Stimulated activated CD4-positive, alpha-beta T cell treated with anti-CD3 and anti-CD28 coated beads, Interleukin-12 subunit alpha, Interleukin-12 subunit beta, amount 100 ng/mL, for 48 hours (primary cell): Measurements from ENCODE around the gene SCN1B.

Experiments used
- DNase-seq, 3 donors: peaks; one replicate each; pipeline ENCODE4 v3.0.0-alpha.2; 2020; ENCODE audit warnings: low read depth in 2 of 3, low spot score in 1 of 3

SCN1B gene

GRCh38 chr19:35051796-35052195 is 21.5 kb downstream of the SCN1B start:
- DNase-seq = no peak

- no peak for DNase-seq
Measured at GRCh38 chr19:35052599-35053190, 22.4 kb downstream of the SCN1B start.

GRCh38 chr19:35053667-35054293 is 23.5 kb downstream of the SCN1B start:
- DNase-seq = no peak

GRCh38 chr19:35054626-35055025 is 24.4 kb downstream of the SCN1B start:
- DNase-seq = no peak

GRCh38 chr19:35055715-35056179 is 25.5 kb downstream of the SCN1B start:
- no peak for DNase-seq

- DNase-seq = no peak
Measured at GRCh38 chr19:35056513-35057063, 26.3 kb downstream of the SCN1B start.

GRCh38 chr19:35058370-35058769 is 28.1 kb downstream of the SCN1B start:
- DNase-seq = no peak

- no peak for DNase-seq
Measured at GRCh38 chr19:35059006-35059798, 28.9 kb downstream of the SCN1B start.

GRCh38 chr19:35059799-35060091 is 29.5 kb downstream of the SCN1B start:
- DNase-seq = no peak

GRCh38 chr19:35060160-35060855 is 30.0 kb downstream of the SCN1B start:
- DNase-seq = no peak

- DNase-seq = no peak
Measured at GRCh38 chr19:35061583-35062373, 31.5 kb downstream of the SCN1B start.

- DNase-seq = no peak
Measured at GRCh38 chr19:35062942-35063341, 32.7 kb downstream of the SCN1B start.

- DNase-seq = peak in 1 of 3 donors; percentile 21
Measured at GRCh38 chr19:35063940-35064818, 33.9 kb downstream of the SCN1B start.

- no peak for DNase-seq
Measured at GRCh38 chr19:35065574-35065973, 35.3 kb downstream of the SCN1B start.

- DNase-seq = no peak
Measured at GRCh38 chr19:35066121-35066520, 35.9 kb downstream of the SCN1B start.

- DNase-seq = peak; percentile 87 to 93 (median 88)
Measured at GRCh38 chr19:35066691-35067563, 36.7 kb downstream of the SCN1B start.

GRCh38 chr19:35068941-35069634 is 38.8 kb downstream of the SCN1B start:
- DNase-seq = no peak

- no peak for DNase-seq
Measured at GRCh38 chr19:35069696-35070095, 39.4 kb downstream of the SCN1B start.
